Fibroblast of lung (primary cell): ENCODE data around the gene ELP2.

Source experiments
- CTCF ChIP-seq, 2 donors: IDR thresholded peaks in 1 of 2; conservative IDR thresholded peaks in 1 of 2; 1 replicate in 1 of 2; 2 replicates in 1 of 2; pipeline ENCODE4 v1.5.1; 2011 to 2012; ENCODE audit warnings: low read length in 2 of 2, control low read depth in 1 of 2, inconsistent platforms in 1 of 2, low read depth in 1 of 2, mild to moderate bottlenecking in 1 of 2
- EZH2 ChIP-seq: IDR thresholded peaks from 2 replicates; pipeline ENCODE4 v1.5.1; 2012; ENCODE audit warnings: low read length, control low read depth, mild to moderate bottlenecking; ENCODE audit errors: missing control alignments

GRCh38 chr18:36129300-36130038, at the start of gene ELP2, which contains the start of gene SLC39A6:
- TF ChIP-seq CTCF (conservative IDR thresholded peaks at IDR 0.05 in 1 of 2, IDR thresholded peaks at IDR 0.05 in 1 of 2; ENCODE audit: low read depth in 1 of 2, low read length in 2 of 2), result no peak
- TF ChIP-seq EZH2, result no peak
